NCI-H2227 (cell line): ENCODE measurements around the gene KLC3.
"Not testable (repeated sequence)": the region's sequence is repeated elsewhere in the genome, so short reads cannot be mapped to it uniquely, and the experiment has no call there.

Experiments used
- DNase-seq: peaks from one replicate; lab custom pipeline; 2025; ENCODE audit not compliant: unreplicated experiment; lab: John Stamatoyannopoulos, UW

Gene KLC3

DNA sequence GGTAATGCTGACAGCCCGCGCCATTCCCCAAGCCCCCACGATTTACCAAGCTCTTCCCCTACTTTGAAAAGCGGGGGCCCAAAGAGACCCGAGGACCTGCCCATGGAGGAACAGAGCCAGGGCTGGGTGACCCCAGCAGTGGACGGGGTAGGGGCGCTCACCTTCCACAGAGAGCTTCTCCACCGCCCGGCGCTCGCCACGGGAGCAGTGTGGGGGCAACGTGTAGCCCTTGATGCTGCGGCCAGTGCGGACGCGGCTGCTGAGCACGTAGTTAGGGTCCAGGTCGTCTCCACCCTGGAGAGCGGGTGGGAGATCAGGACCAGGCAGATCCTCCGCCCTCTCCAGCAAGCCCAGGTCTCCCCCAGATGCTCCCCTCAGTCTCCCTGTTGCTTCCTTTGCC lies 25.2 kb upstream of the KLC3 start:
- DNase-seq = no peak

GRCh38 chr19:45320997-45321775 lies 19.4 kb upstream of the KLC3 start:
- no peak for DNase-seq

DNA sequence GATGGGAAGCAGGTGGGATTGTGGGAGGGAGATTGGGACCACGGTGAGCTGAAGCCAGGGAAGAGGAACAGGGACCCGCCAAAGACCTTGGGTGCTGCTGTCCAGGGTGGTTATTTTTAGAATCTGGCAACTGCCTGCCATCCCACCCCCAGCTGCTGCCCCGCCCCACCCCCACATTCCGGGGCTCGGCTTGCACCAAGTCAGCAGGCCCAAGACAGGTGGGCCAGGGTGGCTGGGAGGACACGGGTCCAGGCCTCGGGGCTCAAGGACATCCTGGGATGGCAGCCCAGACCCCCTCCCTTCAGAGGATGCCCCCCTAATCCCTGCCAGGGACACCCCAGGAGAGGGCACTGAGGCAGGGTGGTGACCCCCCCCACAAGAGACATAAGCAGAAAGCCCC lies 18.7 kb upstream of the KLC3 start:
- no peak for DNase-seq

DNA sequence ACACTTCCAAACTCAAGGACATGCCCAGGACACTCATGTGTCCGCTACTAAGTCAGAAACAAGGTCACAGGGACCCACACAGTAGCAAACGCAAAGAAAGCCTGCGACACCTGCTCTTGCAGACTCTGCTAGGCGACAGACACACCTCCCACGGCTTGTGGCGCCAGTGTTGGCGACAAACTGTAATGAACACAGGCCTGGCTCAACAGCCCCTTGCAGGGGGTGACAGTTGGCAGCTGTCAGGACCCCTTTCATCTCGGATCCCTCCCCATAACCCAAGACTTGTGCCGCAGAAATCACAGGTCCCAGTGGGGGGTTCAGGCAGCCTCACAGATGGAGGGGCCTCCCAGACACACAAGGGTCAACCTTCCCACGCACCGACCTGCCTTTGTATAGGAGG lies 18.2 kb upstream of the KLC3 start:
- peak; percentile 35 for DNase-seq

DNA sequence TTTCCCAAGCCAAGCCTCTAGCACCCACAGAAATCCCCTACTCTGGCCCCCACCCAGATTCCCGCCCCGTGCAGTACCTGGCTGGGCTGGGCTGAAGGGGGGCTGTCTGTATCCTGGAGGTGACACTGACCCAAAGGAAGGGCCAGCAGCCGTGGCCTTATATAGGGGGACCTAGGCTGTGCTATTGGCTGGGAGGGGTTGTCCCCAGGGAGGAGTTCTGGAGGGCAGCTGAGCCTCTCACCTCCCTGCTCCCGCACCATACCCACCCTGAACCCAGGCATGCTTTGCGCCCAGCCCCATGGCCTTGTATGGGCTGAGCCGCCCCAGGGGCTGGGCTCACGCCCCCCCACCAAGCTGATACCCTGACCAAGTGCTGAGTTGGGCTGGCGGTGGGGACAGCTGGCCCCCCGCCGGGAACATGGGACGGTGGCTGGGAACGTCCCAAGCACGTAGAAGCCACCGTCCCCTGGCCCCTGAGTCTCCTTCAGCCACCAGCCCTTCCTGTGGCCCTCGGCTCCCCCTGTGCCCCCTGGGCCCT lies 17.7 kb upstream of the KLC3 start, which contains the start of gene CKM:
Gene CKM, minus strand, starts transcription at position 132 of the 538 bp plus-strand sequence. CDS start 3,162 bp downstream, outside the sequence.
- DNase-seq = no peak

- DNase-seq = peak; percentile 20
Observed at GRCh38 chr19:45323671-45324081, 16.9 kb upstream of the KLC3 start.

- no peak for DNase-seq
Observed at GRCh38 chr19:45324349-45324907, 16.1 kb upstream of the KLC3 start.

- no peak for DNase-seq
Observed at GRCh38 chr19:45327404-45328143, 13.0 kb upstream of the KLC3 start.

DNA sequence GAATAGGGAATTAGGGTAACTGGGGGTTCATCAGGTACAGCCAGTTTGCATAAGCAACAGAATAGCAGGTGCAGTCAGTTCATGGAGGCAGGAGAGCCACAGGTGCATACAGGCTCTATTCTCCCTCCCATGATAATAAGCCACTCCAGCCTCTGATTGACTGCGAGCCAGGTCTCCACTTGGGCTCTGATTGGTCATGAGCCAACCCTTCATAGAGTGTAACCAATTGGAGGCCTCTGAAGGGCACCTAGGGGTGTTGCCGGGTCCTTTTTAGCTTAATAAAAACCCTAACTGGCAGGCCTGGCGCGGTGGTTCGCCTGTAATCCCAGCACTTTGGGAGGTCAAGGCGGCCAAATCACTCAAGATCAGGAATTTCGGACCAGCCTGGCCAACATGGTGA lies 9.1 kb upstream of the KLC3 start:
- DNase-seq = no peak

DNA sequence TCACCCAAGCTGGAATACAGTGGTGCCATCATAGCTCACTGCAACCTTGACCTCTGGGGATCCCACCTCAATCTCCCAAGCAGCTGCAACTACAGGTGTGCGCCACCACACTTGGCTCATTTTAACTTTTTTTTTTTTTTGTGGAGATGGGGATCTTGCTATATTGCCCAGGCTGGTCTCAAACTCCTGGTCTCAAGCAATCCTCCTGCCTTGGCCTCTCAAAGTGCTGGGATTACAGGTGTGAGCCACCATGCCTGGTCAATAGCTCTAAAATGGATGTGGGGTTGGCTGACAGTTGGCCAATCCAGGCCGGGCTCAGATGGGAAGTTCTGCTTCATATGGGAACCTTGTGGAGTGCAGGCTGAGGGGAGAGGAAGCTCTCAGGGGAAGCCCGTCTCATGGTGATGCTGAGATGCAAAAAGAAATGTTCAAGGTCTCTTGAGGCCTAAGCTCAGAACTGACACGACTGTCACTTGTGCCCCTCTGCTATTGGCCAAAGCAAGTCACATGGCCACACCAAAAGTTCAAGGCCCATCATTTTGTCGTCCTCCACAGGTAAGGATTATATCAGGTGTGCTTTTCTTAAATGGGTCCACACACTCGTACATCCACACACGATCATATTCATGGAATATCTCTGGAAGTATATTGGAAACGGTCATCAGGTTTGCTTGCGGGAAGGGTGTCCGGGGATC lies 6.8 kb upstream of the KLC3 start:
- no peak for DNase-seq

DNA sequence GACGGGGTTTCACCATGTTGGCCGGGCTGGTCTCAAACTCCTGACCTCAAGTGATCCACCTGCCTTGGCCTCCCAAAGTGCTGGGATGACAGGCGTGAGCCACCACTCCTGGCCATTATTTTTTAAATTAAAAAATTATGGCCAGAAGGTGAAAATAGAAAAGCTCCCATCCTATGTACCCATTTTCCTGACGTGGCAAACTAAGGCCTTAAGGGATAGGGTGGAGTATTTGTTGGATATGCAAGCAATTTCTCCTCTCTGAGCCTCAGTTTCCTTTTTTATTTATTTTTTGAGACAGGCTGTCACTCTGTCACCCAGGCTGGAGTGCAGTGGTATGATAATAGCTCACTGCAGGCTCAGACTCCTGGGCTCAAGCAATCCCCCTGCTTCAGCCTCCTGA lies 5.7 kb upstream of the KLC3 start:
- DNase-seq = not testable (repeated sequence)

- DNase-seq = no peak
Observed at GRCh38 chr19:45336696-45337251, 3.8 kb upstream of the KLC3 start.

- no peak for DNase-seq
Observed at GRCh38 chr19:45339629-45340028, 921 bp upstream of the KLC3 start.

DNA sequence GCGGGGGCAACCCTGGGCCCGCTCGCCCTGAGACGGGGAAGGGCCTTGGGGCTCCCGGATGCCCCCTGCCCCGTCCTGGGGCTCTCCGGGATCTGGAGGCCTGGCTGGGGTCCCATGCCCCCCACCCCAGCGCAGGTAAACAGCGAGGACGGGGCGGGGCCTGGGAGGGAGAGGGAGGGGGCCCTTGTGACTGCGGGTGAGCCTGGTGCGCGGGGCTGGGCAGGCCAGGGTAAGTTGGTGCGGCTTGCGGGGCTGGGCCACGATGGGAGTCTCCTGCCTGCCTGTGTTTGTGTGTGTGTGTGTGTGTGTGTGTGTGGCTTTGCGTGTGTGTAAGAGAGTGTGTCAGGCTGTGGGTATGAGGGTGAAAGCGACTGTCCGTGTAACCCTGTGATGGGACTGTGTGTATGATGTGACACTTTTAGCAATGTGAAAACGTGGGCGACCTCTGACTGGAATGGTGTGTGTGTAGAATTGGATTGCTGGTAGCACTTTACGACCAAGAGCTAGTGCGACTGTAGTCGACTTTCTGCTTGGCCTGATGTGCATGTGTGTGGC lies 426 bp downstream of the KLC3 start:
- DNase-seq = no peak

GRCh38 chr19:45342911-45343310 lies 2.4 kb downstream of the KLC3 start:
- DNase-seq = no peak

DNA sequence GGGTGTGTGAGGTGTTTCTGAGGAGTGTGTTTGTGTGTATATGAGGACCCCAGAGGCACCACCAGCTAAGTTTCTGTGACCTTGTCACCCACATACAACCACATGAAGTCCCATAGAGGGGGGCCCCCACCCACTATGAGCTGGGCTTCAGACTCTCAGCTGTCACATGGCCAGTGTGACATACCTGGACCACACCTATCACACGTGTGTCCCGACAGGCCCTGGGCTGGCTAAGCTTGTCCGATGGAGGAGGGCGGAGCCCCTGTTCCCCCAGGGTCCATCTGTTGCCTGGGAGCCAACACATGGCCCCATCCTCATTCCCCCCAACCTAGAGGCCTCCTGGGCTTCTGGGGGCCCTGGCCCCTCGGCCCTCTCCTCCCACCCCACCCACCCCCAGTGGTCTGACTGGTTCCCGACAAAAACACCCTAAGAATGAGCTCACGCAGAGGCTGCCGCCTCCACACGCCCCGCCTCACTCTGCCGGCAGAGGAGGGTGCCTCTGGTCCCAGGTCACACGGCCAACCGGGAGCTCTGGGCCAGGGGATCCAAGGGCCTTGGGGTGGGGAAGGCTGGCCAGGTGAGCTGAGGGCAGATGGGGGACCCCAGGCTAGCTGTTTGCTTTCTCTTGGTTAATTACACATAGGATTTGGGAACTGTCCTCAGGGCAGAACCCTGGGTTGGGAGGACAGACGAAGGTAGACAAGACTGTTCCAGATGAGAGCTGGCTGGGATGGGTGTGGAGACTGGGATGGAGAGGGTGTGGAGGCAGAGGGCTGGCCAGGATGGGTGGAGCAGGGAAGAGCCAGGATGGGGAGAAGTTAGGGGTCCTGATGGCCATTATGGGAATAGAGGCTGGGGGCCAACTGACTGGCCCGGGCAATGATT lies 4.3 kb downstream of the KLC3 start:
- no peak for DNase-seq

- no peak for DNase-seq
Observed at GRCh38 chr19:45345506-45345860, 4.9 kb downstream of the KLC3 start.

DNA sequence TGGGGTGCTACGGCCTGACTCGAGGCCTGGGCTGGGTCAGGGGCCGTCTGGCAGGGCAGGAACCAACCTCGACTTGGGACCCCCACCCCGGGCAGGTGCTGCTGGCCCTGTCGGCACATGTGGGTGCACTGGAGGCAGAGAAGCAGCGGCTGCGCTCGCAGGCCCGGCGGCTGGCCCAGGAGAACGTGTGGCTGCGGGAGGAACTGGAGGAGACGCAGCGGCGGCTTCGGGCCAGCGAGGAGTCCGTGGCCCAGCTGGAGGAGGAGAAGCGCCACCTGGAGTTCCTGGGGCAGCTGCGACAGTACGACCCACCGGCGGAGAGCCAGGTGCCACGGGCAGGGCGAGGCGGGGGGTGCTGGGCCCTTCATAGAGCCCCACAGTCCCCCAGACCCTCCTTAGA lies 5.9 kb downstream of the KLC3 start:
- no peak for DNase-seq

- no peak for DNase-seq
Observed at GRCh38 chr19:45347570-45348366, 7.2 kb downstream of the KLC3 start.
